GM21528 (cell line): ENCODE results near the gene MLIP.

Source experiments
- ATAC-seq: cut with Tn5 transposase; IDR thresholded peaks from one replicate; pipeline ENCODE4 v1.9.1; 2021; ENCODE audit warnings: mild to moderate bottlenecking, moderate library complexity; ENCODE audit not compliant: unreplicated experiment, low FRiP score

MLIP gene

DNA sequence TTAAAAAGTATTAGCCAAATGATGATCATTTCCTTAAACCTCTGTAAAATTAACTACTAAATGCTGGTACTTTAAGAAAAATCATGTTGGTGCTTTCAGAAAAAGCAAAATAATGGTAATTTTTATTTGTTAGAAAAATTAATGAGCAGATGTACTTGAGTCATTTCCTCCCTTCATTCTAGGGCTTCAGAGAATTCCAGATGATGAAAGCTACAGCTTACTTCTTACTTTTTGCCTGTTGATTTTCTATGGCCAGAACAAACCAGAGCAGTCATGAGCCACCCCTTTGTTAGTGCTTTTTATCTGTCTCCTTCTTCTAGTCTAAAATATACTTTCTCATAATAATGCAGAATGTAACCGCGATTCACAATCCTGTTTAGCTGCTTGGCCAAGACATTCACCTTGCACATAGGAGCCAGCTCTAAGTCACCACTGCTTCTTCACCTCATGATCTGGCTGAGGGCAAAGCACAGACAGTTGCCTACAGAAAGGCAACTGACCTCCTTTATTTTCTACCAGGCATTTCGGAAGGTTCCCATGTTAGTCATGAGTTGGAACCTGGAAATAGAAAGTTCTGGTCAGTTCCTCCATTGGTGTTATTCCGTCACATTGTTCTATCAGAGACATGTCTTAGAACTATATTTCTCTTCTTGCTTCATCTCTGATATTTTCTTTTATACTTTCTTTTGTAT is 153.5 kb downstream of the MLIP start:
- no peak for ATAC-seq

DNA sequence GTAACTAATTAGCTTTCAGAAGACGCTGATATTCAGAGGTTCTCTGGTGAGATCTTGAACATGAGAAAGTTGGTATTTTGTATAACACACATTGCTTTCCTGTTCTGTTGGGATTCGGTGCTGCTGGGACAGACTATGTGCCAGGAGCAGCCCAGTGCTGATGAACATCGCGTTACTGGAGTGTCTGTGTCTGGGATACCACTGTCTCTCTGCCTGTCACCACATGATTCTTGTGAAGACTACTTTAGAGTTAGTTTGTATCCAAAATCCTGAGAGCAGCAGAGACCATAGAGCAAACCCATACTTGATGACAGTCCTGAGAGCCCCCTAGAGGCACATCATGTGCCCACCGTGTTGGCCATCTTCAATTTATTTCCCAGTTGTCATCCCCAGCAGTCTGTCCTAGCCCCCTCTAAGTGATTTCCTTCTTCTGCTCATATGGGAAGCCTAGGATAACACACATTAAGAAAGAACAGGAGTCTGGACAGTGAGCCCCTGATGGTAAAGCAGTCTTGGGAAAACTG is 155.2 kb downstream of the MLIP start:
- ATAC-seq: no peak

DNA sequence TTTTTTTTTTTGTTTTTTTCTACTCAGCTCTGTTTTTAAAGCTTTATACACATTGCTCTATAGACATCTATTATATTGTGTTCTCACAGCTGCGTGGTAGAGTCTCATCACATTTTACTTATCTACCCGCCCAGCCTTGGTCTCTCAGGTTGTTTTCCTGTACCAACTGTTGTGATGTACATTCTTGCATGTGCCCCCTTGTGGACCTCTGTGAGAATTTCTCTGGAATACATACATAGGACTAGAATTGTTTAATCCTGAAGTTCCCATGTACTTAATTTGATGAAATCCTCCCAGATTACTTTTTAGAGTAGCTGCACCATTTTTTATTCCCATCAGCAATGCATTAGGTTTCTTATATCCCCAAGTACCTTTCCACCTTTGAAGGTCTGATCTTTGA is 156.6 kb downstream of the MLIP start:
- no peak for ATAC-seq

DNA sequence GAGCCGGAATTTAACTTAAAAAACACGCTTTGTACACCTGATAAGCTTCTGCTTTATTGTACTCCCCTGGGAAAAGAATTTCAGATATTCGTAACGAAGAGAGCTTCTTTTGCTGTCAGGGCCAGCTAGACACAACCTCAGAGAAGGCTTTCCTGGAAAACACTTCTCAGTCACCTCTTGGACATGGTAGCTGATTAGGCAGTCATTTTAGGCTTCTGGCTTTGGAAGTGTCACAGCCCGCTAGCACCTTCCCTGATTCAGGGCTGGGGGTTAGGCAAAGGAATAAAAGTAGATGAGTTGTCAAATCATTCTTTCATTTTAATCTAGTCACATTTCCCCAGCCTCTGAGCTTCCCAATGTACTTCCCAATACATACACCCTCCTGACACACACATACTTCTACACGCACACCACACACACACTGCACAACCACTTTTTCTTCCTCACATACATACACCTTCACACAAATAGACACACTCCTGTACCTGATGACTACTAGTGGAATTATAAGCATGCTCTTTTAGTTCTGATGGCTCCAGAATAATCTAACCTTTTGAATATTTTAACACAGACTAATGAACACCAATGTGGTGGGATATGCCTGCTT is 162.1 kb downstream of the MLIP start:
- no peak for ATAC-seq

DNA sequence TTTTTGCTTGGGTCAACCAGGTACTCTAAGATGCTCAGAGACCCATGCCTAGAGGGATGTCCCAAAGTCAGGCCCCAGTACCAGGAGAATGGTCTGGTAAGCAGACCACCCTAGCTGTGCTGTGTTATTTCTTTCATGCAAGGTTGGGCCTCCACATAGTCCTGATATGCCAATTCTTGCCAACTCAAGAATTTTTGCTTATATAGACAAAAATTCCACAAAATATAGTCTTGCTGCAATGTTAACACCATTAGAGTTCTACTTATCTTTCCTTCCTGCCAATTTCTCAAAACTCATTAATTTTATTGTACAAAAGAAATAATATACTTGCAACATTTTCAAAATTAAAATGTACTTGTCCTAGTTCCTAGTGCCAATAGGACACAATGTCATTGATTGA is 163.1 kb downstream of the MLIP start:
- ATAC-seq: no peak

DNA sequence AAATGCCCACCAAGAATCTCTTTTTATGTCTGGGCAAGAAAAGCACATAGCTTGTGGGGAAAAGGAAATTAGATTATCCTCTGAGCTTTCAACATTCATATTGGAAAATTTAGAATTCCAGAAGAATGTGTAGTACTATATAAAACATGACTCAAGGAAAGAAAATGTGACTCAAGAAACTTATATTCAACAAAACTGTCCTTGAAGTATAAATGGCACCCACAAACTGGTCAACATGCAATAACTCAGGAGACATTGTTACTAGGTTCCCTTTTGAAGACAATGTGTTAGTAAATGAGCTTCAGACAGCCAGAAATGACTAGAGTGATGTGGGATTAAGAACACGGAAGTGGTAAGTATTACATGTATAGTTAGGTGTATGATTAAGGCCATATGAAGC is 170.9 kb downstream of the MLIP start:
- no peak for ATAC-seq

DNA sequence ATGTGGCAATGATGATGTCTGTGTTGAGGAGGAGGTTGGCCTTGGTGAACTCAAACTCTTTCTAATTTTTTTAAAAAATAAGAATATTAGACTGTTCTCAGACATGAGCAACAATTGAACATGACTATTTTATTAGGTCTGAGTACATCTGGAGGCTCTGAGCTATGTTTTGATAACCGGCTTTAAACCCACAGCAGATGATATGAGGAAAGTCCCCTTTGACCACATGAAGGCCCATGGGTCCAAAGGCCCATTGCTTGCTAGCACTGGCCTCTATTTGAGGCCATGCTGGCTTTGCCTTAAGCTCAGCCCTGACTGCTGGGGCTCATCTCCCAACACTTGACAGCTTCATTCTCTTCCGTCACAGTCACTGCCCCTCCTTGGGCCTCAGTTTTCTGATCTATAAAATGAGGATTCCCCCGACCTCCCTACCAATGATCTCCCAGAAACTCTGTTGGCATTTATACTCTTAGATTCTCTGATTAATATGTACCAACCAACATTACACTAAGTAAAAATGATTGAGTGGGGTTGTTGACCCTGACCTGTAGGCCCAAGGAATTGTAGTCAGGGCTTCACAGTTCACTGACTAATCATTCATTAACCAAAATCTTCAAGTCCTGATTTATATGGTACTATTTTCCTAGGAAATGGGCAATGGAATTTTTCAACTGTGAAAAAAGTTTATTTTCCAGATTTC is 173.1 kb downstream of the MLIP start:
- ATAC-seq: no peak

DNA sequence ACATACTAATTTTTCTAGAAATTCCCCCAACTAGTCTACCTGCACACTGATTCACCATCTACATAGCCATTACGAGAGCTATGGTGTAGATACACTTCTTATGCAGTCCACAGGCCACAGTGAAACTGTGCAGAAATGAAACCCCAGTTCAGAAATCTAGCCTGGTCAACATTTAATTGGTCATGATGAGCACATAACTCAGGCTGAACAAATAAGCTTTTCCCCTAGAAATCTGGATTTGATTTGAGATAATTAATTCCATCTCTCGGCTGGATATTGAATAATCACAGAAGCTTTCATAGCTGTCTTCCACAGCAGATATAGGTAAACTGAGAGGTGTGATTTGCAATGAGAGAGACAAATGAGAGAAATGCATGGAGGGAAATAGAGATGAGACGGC is 174.4 kb downstream of the MLIP start:
- no peak for ATAC-seq

DNA sequence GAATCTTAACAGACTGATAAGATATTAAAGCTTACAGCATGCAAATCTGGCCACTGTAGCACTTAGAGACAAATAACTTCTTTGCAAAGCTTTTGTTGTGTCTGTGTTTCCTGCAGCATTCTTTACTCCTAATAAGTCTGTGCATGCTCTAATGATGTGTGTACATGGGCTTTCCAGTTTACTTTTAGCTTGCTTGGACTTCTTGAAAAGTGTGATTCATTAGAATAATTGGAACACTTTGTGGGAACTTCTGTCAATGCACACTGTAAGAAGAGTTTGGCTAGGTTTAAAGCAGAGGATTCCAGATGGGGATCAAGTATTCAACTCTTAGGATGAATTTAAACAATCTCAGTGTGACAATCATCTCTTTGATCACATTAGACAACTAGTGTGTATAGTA is 174.9 kb downstream of the MLIP start:
- ATAC-seq: no peak

DNA sequence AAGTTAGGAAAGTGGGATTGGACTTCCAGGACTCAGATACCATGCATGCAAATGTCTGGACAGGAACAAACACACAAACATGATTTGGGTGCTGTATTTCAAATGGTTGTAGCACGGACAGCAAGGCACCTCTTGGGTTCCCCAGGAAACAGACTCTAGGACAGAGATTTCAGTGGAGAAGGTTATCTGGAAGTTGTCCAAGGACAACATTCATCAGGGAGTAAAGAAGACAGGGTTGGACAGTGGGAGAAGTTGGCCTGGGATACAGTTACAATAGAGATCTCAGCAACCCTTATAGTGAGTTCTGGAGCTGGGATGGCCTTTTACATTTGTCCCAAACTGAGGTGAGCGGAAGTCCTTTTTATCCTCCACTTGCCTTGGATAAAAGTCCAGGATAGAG is 177.2 kb downstream of the MLIP start:
- ATAC-seq: no peak

DNA sequence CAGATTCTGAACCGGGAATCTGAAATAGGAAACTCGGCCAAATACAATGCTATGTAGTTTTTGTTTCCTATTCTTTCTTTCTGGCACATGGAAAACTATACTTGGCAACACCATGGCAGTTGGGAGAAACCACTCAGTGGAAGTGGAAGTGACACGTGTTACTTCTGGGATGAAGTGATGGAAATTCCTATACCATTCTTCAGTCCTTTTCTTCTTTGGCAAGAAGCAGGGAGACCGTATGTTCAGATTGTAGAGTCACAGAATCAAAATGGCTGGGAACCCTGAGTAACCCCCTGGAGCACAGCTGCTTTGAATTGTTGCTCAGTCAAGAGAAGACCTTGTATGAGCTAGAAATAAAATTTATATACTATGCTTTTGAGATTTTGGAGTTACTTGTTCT is 178.2 kb downstream of the MLIP start:
- no peak for ATAC-seq

DNA sequence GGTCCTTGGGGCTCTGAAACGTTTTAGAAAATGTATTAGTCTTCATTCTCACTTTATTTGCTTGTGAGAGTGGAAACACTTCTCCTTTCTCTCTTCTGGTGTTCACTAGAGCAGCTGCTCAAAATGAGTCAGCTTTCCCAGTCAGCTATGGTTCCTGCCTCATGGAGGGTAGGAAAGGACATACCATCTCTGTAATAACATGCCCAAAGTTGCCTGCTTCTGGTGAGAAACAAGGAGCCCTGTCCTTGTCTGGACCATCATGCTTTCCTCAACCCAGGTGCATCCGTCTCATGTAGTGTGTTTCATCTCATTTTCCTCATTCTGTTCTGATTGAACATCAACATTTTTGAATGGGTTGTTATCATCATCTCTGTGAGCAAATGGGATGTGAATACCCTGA is 179.9 kb downstream of the MLIP start:
- peak; percentile 66 for ATAC-seq

DNA sequence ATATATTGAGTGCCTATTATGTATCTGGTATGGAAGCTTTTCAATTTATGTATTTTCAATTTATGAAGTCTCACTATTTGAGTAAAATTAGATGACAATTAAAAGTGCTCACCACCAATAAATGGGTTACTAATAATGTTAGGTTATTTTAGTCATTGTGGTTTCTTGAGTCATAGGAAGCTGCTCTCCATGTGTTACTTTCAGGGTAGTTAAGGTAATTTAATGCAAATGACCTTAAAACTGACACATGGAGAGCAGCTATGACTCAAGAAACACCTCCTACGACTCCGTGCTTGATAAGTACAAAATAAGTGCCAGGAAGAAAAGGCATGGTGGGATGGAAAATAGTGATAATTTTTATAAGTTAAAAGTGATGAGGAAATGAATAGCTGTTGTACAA is 180.5 kb downstream of the MLIP start:
- peak; percentile 76 for ATAC-seq

DNA sequence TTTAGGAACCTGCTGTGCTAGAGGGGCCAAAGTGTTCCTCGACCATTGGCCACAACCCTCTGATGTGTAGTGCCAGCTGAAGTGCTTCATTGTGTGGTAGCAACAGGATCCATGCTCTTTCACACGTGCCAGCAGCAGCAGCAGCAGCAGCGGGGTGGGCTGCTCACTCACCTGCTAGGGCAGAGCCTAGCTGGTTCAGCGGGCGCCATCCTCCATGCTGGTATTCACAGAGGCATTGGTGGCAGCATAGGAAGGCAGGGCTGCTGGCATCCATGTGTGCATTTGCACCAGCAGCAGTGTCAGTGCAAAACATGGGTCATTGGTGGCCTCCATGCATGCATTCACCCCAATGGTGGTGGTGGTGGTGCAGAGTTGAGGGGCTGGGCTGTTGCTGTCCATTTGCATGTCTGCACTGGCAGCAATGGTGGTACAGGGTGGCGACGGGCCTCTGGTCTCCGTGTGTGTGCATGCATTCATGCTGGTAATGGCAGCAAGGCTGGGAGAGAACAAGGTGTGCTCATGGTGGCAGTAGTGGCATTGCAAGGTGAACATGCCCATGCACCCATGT is 183.8 kb downstream of the MLIP start:
- no peak for ATAC-seq

DNA sequence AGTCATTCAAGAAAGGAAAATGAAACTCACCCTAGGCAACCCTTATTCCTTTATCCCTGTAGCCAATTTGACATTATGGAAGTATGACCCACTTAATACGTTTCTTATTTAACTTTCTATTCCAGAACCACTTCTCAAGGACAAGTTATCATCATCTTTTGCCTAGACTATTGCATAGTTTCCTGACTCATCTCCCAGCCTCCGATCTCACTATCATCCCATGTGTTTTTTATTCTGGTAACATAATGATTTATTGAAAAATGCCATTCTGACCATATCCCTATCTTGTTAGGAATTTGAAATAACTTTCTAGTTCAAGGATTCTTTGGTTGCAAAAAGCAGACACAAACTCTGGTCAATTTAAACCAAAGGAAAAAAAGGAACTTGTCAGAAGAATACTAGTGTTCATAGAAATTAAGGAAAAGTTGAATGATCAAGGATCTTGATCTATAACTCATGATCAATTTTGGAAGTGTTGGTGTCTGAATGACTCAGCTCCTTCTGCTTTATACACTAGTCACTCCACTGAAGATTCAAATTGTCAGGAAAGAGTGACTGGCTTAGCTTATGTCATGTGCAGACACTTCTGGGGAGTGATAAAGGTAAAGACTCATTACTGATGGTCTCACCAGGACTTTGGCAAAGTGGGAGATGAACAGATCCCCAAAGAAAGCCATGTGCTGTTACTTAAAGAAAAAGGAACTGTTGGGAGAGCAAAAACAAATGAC is 188.5 kb downstream of the MLIP start:
- ATAC-seq: no peak

DNA sequence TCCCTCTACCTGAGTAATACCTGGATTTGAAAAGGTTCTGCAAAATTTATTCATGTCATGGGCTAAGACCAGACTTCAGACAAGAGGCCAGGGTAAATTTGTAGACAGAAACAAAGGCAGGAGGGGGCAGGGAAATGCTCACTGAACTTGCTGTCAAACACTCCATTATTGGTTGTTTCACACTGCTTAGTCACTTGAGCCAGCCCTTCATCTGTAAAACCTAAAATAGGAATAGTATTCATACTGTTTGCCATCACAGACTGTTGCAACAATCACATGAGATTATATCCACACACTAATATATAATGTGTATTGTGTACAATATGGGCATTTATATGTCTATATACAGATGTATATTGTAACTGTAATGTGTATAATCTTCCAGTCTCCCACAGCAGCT is 190.5 kb downstream of the MLIP start:
- no peak for ATAC-seq

DNA sequence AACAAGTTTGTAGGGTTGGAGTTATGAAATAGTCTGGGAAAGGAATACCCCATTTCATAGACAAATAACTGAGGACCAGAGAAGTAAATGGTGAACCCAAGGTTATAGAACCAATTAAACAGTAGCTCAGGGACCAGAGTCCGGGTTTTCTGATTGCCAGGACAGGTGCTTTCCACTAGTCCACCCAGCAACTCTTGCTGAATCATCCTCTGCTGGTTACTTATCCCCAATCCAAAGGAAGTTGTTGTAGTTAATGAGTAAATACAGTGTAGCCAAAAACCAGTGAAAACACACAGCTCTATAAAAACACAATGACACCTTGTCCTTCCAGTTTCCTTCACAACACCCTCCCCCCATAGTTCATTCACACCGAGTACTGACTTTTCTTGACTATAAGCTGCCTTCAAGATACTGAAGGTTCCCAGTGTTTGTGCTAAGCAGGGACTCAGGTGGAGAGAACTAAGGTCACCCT is 196.2 kb downstream of the MLIP start:
- peak; percentile 57 for ATAC-seq

DNA sequence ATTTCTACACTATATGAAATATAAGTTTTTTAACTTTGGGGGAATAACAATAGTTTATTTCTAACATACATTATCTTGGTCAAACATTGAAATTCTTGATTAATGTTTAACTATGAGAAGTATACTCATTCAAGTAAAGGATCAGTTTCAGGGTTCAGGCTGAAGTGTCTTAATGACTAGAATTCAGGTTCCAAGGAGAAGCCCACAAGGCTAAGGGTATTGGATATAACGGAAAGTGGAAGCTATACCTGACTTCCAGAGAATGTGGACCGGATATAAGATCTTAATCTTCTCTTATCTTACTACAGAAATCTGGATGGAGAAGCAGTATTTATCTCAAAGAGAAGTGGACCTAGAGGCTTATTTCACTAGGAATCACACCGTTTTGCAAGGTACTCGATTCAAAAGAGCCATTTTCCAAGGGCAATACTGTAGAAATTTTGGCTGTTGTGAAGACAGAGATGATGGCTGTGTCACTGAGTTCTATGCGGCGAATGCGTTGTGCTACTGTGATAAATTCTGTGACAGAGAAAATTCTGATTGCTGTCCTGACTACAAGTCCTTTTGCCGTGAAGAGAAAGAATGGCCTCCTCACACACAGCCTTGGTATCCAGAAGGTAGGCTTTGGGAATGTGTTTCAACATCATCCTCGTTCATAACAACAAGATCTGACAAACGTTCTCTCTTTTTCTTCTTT is 197.2 kb downstream of the MLIP start, which contains the start of gene TINAG:
TSS of gene TINAG (plus strand) at position 153 of the 697 bp plus-strand sequence. CDS start at position 263, 110 bp downstream.
- peak; percentile 54 for ATAC-seq

DNA sequence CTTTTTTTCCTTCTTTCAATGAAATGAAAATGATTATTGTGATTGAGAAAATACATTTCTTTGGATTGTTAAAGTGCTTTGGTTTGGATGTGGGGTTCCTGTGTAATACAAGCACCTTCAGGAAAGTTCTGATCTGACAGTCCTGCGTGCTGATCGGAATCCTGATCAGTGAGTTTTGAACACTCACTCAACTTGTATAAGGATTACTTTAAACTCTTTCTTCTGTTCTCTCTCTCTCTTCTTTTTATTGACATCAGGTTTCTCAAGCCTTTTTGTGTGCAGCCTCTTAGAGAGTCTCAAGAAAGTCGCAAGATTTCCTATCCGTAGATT is 197.7 kb downstream of the MLIP start:
- no peak for ATAC-seq
